Adrenal gland (tissue), 12 donors: ENCODE measurements around the gene PDE8A. TPM values are rescaled to one million over a fixed set of nuclear protein-coding genes. Genes with fewer than 3 reads are reported as not detected.
A peak's percentile ranks its signal among the peaks of the same experiment; 100 is the strongest.

ENCODE experiments used
- DNase-seq, 7 donors: peaks; one replicate each; pipeline ENCODE4 v3.0.0-alpha.2; 2019 to 2020
- H3K27ac ChIP-seq, 5 donors: fragments of 200-600 bp; sonication (generic) in 4 of 5; 1 replicate in 3 of 5; 2 replicates in 2 of 5; pipeline versions ENCODE4 v1.5.1 to v1.8.0; 2016 to 2020; ENCODE audit warnings: mild to moderate bottlenecking in 1 of 5
- H3K27me3 ChIP-seq: fragments of 200-600 bp; 2 replicates; pipeline ENCODE4 v1.8.0; 2021
- H3K36me3 ChIP-seq, 2 donors: fragments of 200-600 bp; replicated peaks in 1 of 2; 1 replicate in 1 of 2; 2 replicates in 1 of 2; pipeline versions ENCODE4 v1.5.1 to v1.8.0; 2018 to 2022
- H3K4me1 ChIP-seq, 2 donors: fragments of 200-600 bp; replicated peaks in 1 of 2; 1 replicate in 1 of 2; 2 replicates in 1 of 2; pipeline versions ENCODE4 v1.5.1 to v1.8.0; 2018 to 2021
- H3K4me3 ChIP-seq, 4 donors: fragments of 200-600 bp; sonication (generic) in 3 of 4; one replicate each; pipeline ENCODE4 v1.5.1; 2016 to 2018
- H3K9me3 ChIP-seq, 3 donors: fragments of 200-600 bp; sonication (generic) in 1 of 3; replicated peaks in 1 of 3; 1 replicate in 2 of 3; 2 replicates in 1 of 3; pipeline versions ENCODE4 v1.5.1 to v1.8.0; 2016 to 2021
- CTCF ChIP-seq, 6 experiments: fragments of 450-650 bp in 4 of 6; fragments of 200-600 bp in 2 of 6; sonication (generic) in 1 of 6; IDR thresholded peaks; 1 replicate in 5 of 6; 2 replicates in 1 of 6; pipeline versions ENCODE4 v1.5.1 to v1.8.0; 2016 to 2021; ENCODE audit warnings: antibody characterized with exemption in 6 of 6, mild to moderate bottlenecking in 2 of 6, moderate library complexity in 1 of 6
- POLR2A ChIP-seq, 2 donors: fragments of 450-650 bp; IDR thresholded peaks; one replicate each; pipeline ENCODE4 v1.6.1; 2017; ENCODE audit warnings: antibody characterized with exemption in 2 of 2, mild to moderate bottlenecking in 2 of 2, moderate library complexity in 1 of 2
- WGBS, 4 donors: extraction: QIAGEN DNeasy Blood & Tissue Kit in 2 of 4; methylation state at CpG; one replicate each; pipeline versions ENCODE4 v1.1.5 to v1.1.7; 2013 to 2017; 5-methylcytosine and 5-hydroxymethylcytosine counted together
- intact Hi-C, 2 donors: fragments of 100-400 bp; cut with DNase I; formaldehyde crosslinking; loops; one replicate each; pipeline versions ENCODE4 v1.14.1 to v1.15.0; 2022 to 2023
- polyA plus RNA-seq, 3 donors: library from polyadenylated mRNA; stranded (reverse); fragments of 200-250 nt in 2 of 3; fragments of 350-450 nt in 1 of 3; fragmentation: Illumina TruSeq in 1 of 3; extraction: RNeasy Lipid Tissue Mini Kit (QIAGEN cat#74804) in 1 of 3; gene quantifications; one replicate each; pipeline ENCODE4 v1.2.3, GENCODE V29; 2013 to 2014
- total RNA-seq, 9 donors: library from RNA; depleted of rRNA in 4 of 9; stranded (reverse); fragments of >200 nt in 4 of 9; fragments of 120-200 nt in 1 of 9; fragmentation: NEBNext Ultra II Directional in 1 of 9; extraction: Animal tissue kit (Norgen Biotek cat#: 25700) in 1 of 9; gene quantifications; one replicate each; pipeline versions ENCODE4 v1.1.0 to v1.2.4, GENCODE V29; 2013 to 2023
- donor health status: healthy with polysubstance abuse.
- donor health status: Bipolar disorder and iron deficiency.
- donor health status: DM: yes; HTN: yes; CAD: no.
- donor health status: DM: no; HTN: no; CAD: no.
- donor health status: DM: no; HTN: no; CAD: no.
- donor health status: DM: yes; HTN: yes; CAD: no.

Gene PDE8A
- total and polyA plus RNA-seq, 12 donors = 47.3 to 123 (median 66.4) TPM

GRCh38 chr15:85021409-85021808 lies 39.8 kb downstream of the PDE8A start:
- no peak overlapping the region for H3K27ac ChIP-seq
- intact Hi-C loops = no loop called here
- H3K9me3 ChIP-seq = no peaks in the 10 kb centered on the region
- peaks cover 13 to 34% of the 10 kb centered on the region in 2 donors for H3K4me1 ChIP-seq
- DNase-seq = no peak
- no peak for TF ChIP-seq POLR2A (IDR thresholded peaks at IDR 0.05)
- no peak for TF ChIP-seq CTCF (IDR thresholded peaks at IDR 0.05)
- H3K4me3 ChIP-seq = no peak overlapping the region
- H3K36me3 ChIP-seq = no peaks in the 10 kb centered on the region
- 90 to 94% (median 92%) methylated on average over 3 of the region's 3 CpGs for WGBS, 4 donors
- H3K27me3 ChIP-seq = no peaks in the 10 kb centered on the region

GRCh38 chr15:85022860-85023403 lies 41.3 kb downstream of the PDE8A start:
- no peak for TF ChIP-seq CTCF (IDR thresholded peaks at IDR 0.05)
- TF ChIP-seq POLR2A (IDR thresholded peaks at IDR 0.05) = no peak
- Histone ChIP-seq H3K4me3 (no peak overlapping the region), H3K9me3 (no peaks in the 10 kb centered on the region), H3K27me3 (no peaks in the 10 kb centered on the region), H3K36me3 (no peaks in the 10 kb centered on the region), H3K4me1 (peaks cover 22 to 46% of the 10 kb centered on the region in 2 donors), H3K27ac (no peak overlapping the region)
- intact Hi-C loops = no loop called here
- DNase-seq = no peak
- WGBS, 4 donors = 86 to 97% (median 93%) methylated on average over 6 of the region's 6 CpGs

- Histone ChIP-seq H3K36me3 (no peaks in the 10 kb centered on the region), H3K4me1 (peaks cover 22 to 55% of the 10 kb centered on the region in 2 donors), H3K27ac (peak overlapping the region in 3 of 5 donors; percentile 2 to 71 (median 38)), H3K27me3 (no peaks in the 10 kb centered on the region), H3K9me3 (no peaks in the 10 kb centered on the region), H3K4me3 (no peak overlapping the region)
- TF ChIP-seq CTCF (IDR thresholded peaks at IDR 0.05) (no peak), POLR2A (IDR thresholded peaks at IDR 0.05) (no peak)
- no peak for DNase-seq
- intact Hi-C loops = no loop called here
- WGBS, 4 donors = 80 to 82% (median 82%) methylated on average over 3 of the region's 3 CpGs
Observed at GRCh38 chr15:85024003-85024402, 42.3 kb downstream of the PDE8A start.

- peak overlapping the region in 4 of 5 donors; percentile 2 to 71 (median 36) for H3K27ac ChIP-seq
- peaks cover 22 to 57% of the 10 kb centered on the region in 2 donors for H3K4me1 ChIP-seq
- 33 to 50% (median 45%) methylated on average over 4 of the region's 4 CpGs for WGBS, 4 donors
- intact Hi-C loops = no loop called here
- DNase-seq = peak in 4 of 7 donors; percentile 36 to 59 (median 44)
- no peaks in the 10 kb centered on the region for H3K27me3 ChIP-seq
- TF ChIP-seq CTCF (IDR thresholded peaks at IDR 0.05) (no peak), POLR2A (IDR thresholded peaks at IDR 0.05) (no peak)
- H3K4me3 ChIP-seq = no peak overlapping the region
- no peaks in the 10 kb centered on the region for H3K36me3 ChIP-seq
- no peaks in the 10 kb centered on the region for H3K9me3 ChIP-seq
Observed at GRCh38 chr15:85024509-85025336, 43.1 kb downstream of the PDE8A start.
